ENCODE measurements around the gene COPZ2. TPM values are rescaled to one million over a fixed set of nuclear protein-coding genes. Genes with fewer than 3 reads are reported as not detected.

The COPZ2 gene
- total and polyA plus RNA-seq, 9 of the 15 experiments (the other 6 are each of a cell fraction or from before 2014, with no cell fraction given) = 0.22 to 0.49 TPM; not detected in 7

GRCh38 chr17:48047741-48048383, 10.3 kb upstream of the COPZ2 start, which contains the start of gene NFE2L1 (continued):
- TF ChIP-seq SMC3 (conservative IDR thresholded peaks at IDR 0.05; ENCODE audit: insufficient read depth, low read depth, low read length) (no peak), POLR3G (IDR thresholded peaks at IDR 0.05; ENCODE audit: extremely low read depth, insufficient read length, insufficient replicate concordance) (no peak), RBM25 (IDR thresholded peaks at IDR 0.05; ENCODE audit: low read depth, low read length, severe bottlenecking) (peak; percentile 87), GTF2A2 (tag; IDR thresholded peaks at IDR 0.05) (peak; percentile 27; the same call in 1 of the 2 replicates), TEAD1 (CRISPR knock-in tag; IDR thresholded peaks at IDR 0.05) (peak; percentile 70 to 92; a peak in 3 of 4 replicates), FOXJ2 (tag; IDR thresholded peaks at IDR 0.05) (no peak), SP1 (CRISPR knock-in tag; IDR thresholded peaks at IDR 0.05) (peak; percentile 78), SPI1 (IDR thresholded peaks at IDR 0.05; ENCODE audit: borderline replicate concordance, low read depth, low read length) (peak; percentile 59; the same call in 1 of the 2 replicates), TCF15 (CRISPR knock-in tag; IDR thresholded peaks at IDR 0.05) (0 out of 2 replicates have a peak, but pooled peaks have one; percentile 61), TSC22D4 (tag; IDR thresholded peaks at IDR 0.05) (no peak), RHOXF2B (CRISPR knock-in tag; conservative IDR thresholded peaks at IDR 0.05) (0 out of 2 replicates have a peak, but pooled peaks have one; percentile 40), ATF4 (CRISPR knock-in tag; IDR thresholded peaks at IDR 0.05) (0 out of 2 replicates have a peak, but pooled peaks have one; percentile 36), BHLHE40 (IDR thresholded peaks at IDR 0.05; ENCODE audit: low read length) (no peak), KLF13 (tag; IDR thresholded peaks at IDR 0.05; ENCODE audit: borderline replicate concordance, low read depth) (no peak), ZNF174 (CRISPR knock-in tag; IDR thresholded peaks at IDR 0.05) (0 out of 2 replicates have a peak, but pooled peaks have one; percentile 8), MLLT1 (IDR thresholded peaks at IDR 0.05) (peak; percentile 81 to 94; a peak in 3 of 4 replicates), YY1 (IDR thresholded peaks at IDR 0.05; ENCODE audit: borderline replicate concordance in 1 of 3, control insufficient read depth in 1 of 3, extremely low read depth in 1 of 3, insufficient read depth in 3 of 3, insufficient read length in 1 of 3, insufficient replicate concordance in 2 of 3, low read depth in 1 of 3, low read length in 2 of 3) (peak; percentile 96 to 99 (median 97)), FOXA3 (CRISPR knock-in tag; conservative IDR thresholded peaks at IDR 0.05 in 1 of 2, IDR thresholded peaks at IDR 0.05 in 1 of 2) (0 out of 4 replicates have a peak, but pooled peaks of 1 of the 2 experiments have one; percentile 49), POLR2A (conservative IDR thresholded peaks at IDR 0.05) (peak; percentile 95), ZNF316 (IDR thresholded peaks at IDR 0.05) (peak; percentile 93), CHD1 (IDR thresholded peaks at IDR 0.05; ENCODE audit: low read length) (peak; percentile 92), MTA3 (IDR thresholded peaks at IDR 0.05; ENCODE audit: borderline replicate concordance) (peak; percentile 69; the same call in 1 of the 2 replicates), RBFOX2 (IDR thresholded peaks at IDR 0.05; ENCODE audit: low read depth, low read length) (peak; percentile 98), ZFPM2 (CRISPR knock-in tag; IDR thresholded peaks at IDR 0.05) (no peak), CREM (IDR thresholded peaks at IDR 0.05; ENCODE audit: low read depth) (peak; percentile 90), POLR2H (tag; IDR thresholded peaks at IDR 0.05; ENCODE audit: low read depth) (peak; percentile 83), RAD51 (IDR thresholded peaks at IDR 0.05; ENCODE audit: borderline replicate concordance, low read depth) (peak; percentile 64; the same call in 1 of the 2 replicates)

All from K562 (cell line).